Measurements from ENCODE around the gene UGT8.
"Not testable (repeated sequence)": the region's sequence is repeated elsewhere in the genome, so short reads cannot be mapped to it uniquely, and the experiment has no call there.

Gene UGT8

GRCh38 chr4:114607056-114607455 is 8.4 kb downstream of the UGT8 start:
- no peak for DNase-seq (ENCODE audit: low spot score)

GRCh38 chr4:114613560-114613959 is 15.0 kb downstream of the UGT8 start:
- no peak for DNase-seq (ENCODE audit: low spot score)

GRCh38 chr4:114615435-114615834 is 16.8 kb downstream of the UGT8 start:
- no peak for DNase-seq (ENCODE audit: low spot score)

GRCh38 chr4:114616036-114616435 is 17.4 kb downstream of the UGT8 start:
- not testable (repeated sequence) for DNase-seq (ENCODE audit: low spot score)

GRCh38 chr4:114626196-114626595 is 27.6 kb downstream of the UGT8 start:
- DNase-seq (ENCODE audit: low spot score): no peak

GRCh38 chr4:114636192-114636935 is 37.8 kb downstream of the UGT8 start:
- DNase-seq (ENCODE audit: low spot score): no peak

GRCh38 chr4:114642173-114642780 is 43.7 kb downstream of the UGT8 start:
- no peak for DNase-seq (ENCODE audit: low spot score)

- DNase-seq (ENCODE audit: low spot score): no peak
Measured at GRCh38 chr4:114649908-114650307, 51.3 kb downstream of the UGT8 start.

- no peak for DNase-seq (ENCODE audit: low spot score)
Measured at GRCh38 chr4:114653675-114654074, 55.1 kb downstream of the UGT8 start.

GRCh38 chr4:114654592-114654991 is 56.0 kb downstream of the UGT8 start:
- DNase-seq (ENCODE audit: low spot score): no peak

- no peak for DNase-seq (ENCODE audit: low spot score)
Measured at GRCh38 chr4:114658179-114658578, 59.6 kb downstream of the UGT8 start.

- DNase-seq (ENCODE audit: low spot score): no peak
Measured at GRCh38 chr4:114658776-114659175, 60.2 kb downstream of the UGT8 start.

- DNase-seq (ENCODE audit: low spot score): peak; percentile 68
Measured at GRCh38 chr4:114659386-114660008, 60.9 kb downstream of the UGT8 start.

- no peak for DNase-seq (ENCODE audit: low spot score)
Measured at GRCh38 chr4:114663083-114663482, 64.5 kb downstream of the UGT8 start.

GRCh38 chr4:114668577-114668976 is 70.0 kb downstream of the UGT8 start:
- no peak for DNase-seq (ENCODE audit: low spot score)

- DNase-seq (ENCODE audit: low spot score): not testable (repeated sequence)
Measured at GRCh38 chr4:114670733-114671132, 72.1 kb downstream of the UGT8 start.

GRCh38 chr4:114673306-114673705 is 74.7 kb downstream of the UGT8 start:
- no peak for DNase-seq (ENCODE audit: low spot score)

- DNase-seq (ENCODE audit: low spot score): no peak
Measured at GRCh38 chr4:114674080-114674479, 75.5 kb downstream of the UGT8 start.

GRCh38 chr4:114677346-114677979 is 78.9 kb downstream of the UGT8 start:
- DNase-seq (ENCODE audit: low spot score): no peak

- DNase-seq (ENCODE audit: low spot score): no peak
Measured at GRCh38 chr4:114684462-114684861, 85.9 kb downstream of the UGT8 start.

GRCh38 chr4:114688059-114688458 is 89.5 kb downstream of the UGT8 start:
- DNase-seq (ENCODE audit: low spot score): no peak

GRCh38 chr4:114690571-114690970 is 92.0 kb downstream of the UGT8 start:
- DNase-seq (ENCODE audit: low spot score): no peak

GRCh38 chr4:114691865-114692264 is 93.3 kb downstream of the UGT8 start:
- DNase-seq (ENCODE audit: low spot score): no peak

Data from AG08395 (cell line).